ENCODE measurements around the gene C14orf132. TPM values are rescaled to one million over a fixed set of nuclear protein-coding genes. Genes with fewer than 3 reads are reported as not detected.

C14orf132 gene
- total RNA-seq, 2 donors from 2014 or later, result 2.1 to 3.4 TPM

GRCh38 chr14:96027431-96028355, 11.5 kb upstream of the C14orf132 start:
- H3K4me1 Mint-ChIP-seq (ENCODE audit: low read depth), result peaks cover 5% of the 10 kb centered on the region
- ATAC-seq (replicated peaks in 1 of 2), result no peak
- no peak overlapping the region for H3K4me3 Mint-ChIP-seq

GRCh38 chr14:96029089-96029645, 10.0 kb upstream of the C14orf132 start:
- Mint-ChIP-seq H3K36me3 (ENCODE audit: insufficient read depth in 2 of 2) (no peaks in the 10 kb centered on the region), H3K4me1 (ENCODE audit: low read depth) (peaks cover 5% of the 10 kb centered on the region), H3K9me3 (no peaks in the 10 kb centered on the region), H3K27me3 (ENCODE audit: low read depth) (no peaks in the 10 kb centered on the region), H3K4me3 (no peak overlapping the region), H3K27ac (no peak overlapping the region)
- DNase-seq (no peak), ATAC-seq (replicated peaks in 1 of 2) (no peak)

More at GRCh38 chr14:96027431-96028355, 11.5 kb upstream of the C14orf132 start:
- no peak overlapping the region for H3K27ac Mint-ChIP-seq
- no peaks in the 10 kb centered on the region for H3K36me3 Mint-ChIP-seq (ENCODE audit: insufficient read depth in 2 of 2)
- H3K27me3 Mint-ChIP-seq (ENCODE audit: low read depth), result no peaks in the 10 kb centered on the region
- H3K9me3 Mint-ChIP-seq, result no peaks in the 10 kb centered on the region
- no peak for DNase-seq

GRCh38 chr14:96030108-96030760, 8.9 kb upstream of the C14orf132 start:
- Mint-ChIP-seq H3K27ac (no peak overlapping the region), H3K27me3 (ENCODE audit: low read depth) (no peaks in the 10 kb centered on the region), H3K4me1 (ENCODE audit: low read depth) (peaks cover 5% of the 10 kb centered on the region), H3K9me3 (no peaks in the 10 kb centered on the region), H3K4me3 (no peak overlapping the region), H3K36me3 (ENCODE audit: insufficient read depth in 2 of 2) (no peaks in the 10 kb centered on the region)
- DNase-seq (no peak), ATAC-seq (replicated peaks in 1 of 2) (no peak)

DNA sequence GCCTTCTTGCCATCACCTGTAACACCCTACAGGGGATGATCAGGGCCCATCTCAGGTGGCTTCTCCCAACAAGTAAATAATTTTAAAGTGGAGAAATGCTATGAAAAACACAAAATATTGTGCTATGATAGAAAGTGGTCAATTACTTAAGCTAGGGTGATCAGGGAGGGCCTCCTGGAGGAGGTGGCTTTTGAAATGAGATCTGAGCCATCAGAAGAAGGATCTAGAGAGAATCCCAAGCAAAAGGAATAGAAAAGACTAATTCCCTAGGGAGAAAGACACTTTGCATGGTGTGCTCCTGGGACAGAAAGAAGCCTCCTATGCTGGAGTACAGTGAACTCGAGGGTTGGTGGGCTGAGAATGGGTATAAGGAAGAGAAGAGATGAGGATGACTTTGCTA, 7.5 kb upstream of the C14orf132 start:
- H3K4me1 Mint-ChIP-seq (ENCODE audit: low read depth), result peaks cover 5% of the 10 kb centered on the region
- DNase-seq (no peak), ATAC-seq (replicated peaks in 1 of 2) (no peak)
- no peaks in the 10 kb centered on the region for H3K36me3 Mint-ChIP-seq (ENCODE audit: insufficient read depth in 2 of 2)
- no peak overlapping the region for H3K4me3 Mint-ChIP-seq
- H3K9me3 Mint-ChIP-seq, result no peaks in the 10 kb centered on the region
- no peak overlapping the region for H3K27ac Mint-ChIP-seq
- no peaks in the 10 kb centered on the region for H3K27me3 Mint-ChIP-seq (ENCODE audit: low read depth)

DNA sequence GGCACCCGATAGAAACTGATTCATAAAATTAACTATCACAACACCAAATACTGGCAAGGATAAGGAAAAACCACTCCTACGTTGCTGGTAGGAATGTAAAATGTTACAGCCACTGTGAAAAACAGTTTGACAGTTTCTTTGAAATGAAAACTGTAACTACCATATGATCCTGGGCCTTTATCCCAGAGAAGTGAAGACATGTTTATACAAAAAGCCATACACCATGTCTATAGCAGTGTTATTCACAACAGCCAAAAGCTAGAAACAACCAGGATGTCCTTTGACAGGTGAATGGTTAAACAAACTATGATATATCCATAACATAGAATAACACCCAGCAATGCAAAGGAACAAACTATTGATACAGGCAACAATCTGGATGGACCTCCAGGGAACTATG, 3.7 kb upstream of the C14orf132 start:
- peaks cover 21% of the 10 kb centered on the region for H3K27me3 Mint-ChIP-seq (ENCODE audit: low read depth)
- H3K4me3 Mint-ChIP-seq, result no peak overlapping the region
- no peak overlapping the region for H3K27ac Mint-ChIP-seq
- H3K4me1 Mint-ChIP-seq (ENCODE audit: low read depth), result peaks cover 18% of the 10 kb centered on the region
- H3K9me3 Mint-ChIP-seq, result no peaks in the 10 kb centered on the region
- no peaks in the 10 kb centered on the region for H3K36me3 Mint-ChIP-seq (ENCODE audit: insufficient read depth in 2 of 2)
- DNase-seq (no peak), ATAC-seq (replicated peaks in 1 of 2) (no peak)

GRCh38 chr14:96037891-96038557, 1.1 kb upstream of the C14orf132 start:
- H3K27me3 Mint-ChIP-seq (ENCODE audit: low read depth), result peaks cover 44% of the 10 kb centered on the region
- no peak for DNase-seq
- H3K4me3 Mint-ChIP-seq, result peak overlapping the region; percentile 79 to 84
- H3K36me3 Mint-ChIP-seq (ENCODE audit: insufficient read depth in 2 of 2), result no peaks in the 10 kb centered on the region
- peaks cover 29% of the 10 kb centered on the region for H3K4me1 Mint-ChIP-seq (ENCODE audit: low read depth)
- peak in 1 of 2 donors; percentile 9 for ATAC-seq (replicated peaks in 1 of 2)
- no peaks in the 10 kb centered on the region for H3K9me3 Mint-ChIP-seq
- H3K27ac Mint-ChIP-seq, result no peak overlapping the region

DNA sequence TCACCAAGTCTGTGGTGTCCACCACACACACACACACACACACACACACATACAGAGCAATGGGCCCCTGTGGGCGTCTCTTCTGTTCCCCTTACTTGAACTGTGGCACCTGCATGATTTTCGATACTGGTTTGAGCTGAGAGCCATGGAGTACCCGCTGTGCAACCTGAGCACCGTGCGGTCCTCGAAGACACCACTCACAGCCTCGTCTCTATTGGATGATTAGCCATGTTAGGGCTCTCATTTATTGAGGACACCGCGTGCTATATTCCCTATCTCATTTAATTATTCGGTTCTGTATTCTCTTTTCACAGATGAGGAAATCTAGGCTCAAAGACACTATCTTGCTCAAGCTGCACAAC, 623 bp upstream of the C14orf132 start:
- peaks cover 44% of the 10 kb centered on the region for H3K27me3 Mint-ChIP-seq (ENCODE audit: low read depth)

DNA sequence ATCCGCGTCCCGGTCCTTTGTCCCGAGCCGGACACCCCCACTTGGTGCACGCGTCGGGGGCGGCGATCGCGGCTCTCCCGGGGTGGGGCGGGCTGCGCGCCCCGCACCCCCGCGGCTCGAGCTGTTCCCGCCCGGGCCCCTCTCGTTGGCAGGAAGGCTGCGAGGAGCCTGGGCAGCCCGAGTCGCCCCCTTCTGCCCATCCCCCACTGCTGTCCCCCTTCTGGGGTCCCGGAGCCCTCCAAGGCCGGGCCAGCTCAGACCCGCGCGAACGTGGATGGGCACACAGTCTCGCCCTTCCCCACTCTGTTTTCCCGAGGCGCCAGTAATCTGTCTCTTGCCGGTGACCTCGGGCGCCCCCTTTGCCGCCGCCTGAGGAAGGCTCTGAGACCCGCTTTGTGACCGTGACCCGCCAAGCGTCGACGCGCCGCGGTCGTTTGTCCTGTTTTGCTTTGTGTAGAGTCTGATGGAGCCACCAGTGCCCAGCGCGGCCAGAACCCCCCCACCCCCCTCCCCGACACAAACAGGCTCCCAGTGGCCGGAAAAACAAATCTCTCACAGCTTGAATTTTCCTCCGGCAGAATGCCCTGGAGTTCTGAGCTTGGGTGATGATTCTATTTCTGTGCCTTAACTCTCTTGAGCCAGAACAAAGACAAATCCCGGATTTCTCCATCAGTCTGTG, 610 bp downstream of the C14orf132 start:
- DNase-seq (peak; percentile 21 to 38), ATAC-seq (replicated peaks in 1 of 2) (peak; percentile 38 to 52)
- peaks cover 44% of the 10 kb centered on the region for H3K27me3 Mint-ChIP-seq (ENCODE audit: low read depth)

More for the DNA sequence above, 623 bp upstream of the C14orf132 start:
- ATAC-seq (replicated peaks in 1 of 2) (peak in 1 of 2 donors; percentile 21), DNase-seq (peak in 1 of 2 donors; percentile 2)
- Mint-ChIP-seq H3K9me3 (no peaks in the 10 kb centered on the region), H3K4me1 (ENCODE audit: low read depth) (peaks cover 29% of the 10 kb centered on the region), H3K27ac (no peak overlapping the region), H3K36me3 (ENCODE audit: insufficient read depth in 2 of 2) (no peaks in the 10 kb centered on the region), H3K4me3 (peak overlapping the region; percentile 79 to 84)

GRCh38 chr14:96040828-96041371, 1.7 kb downstream of the C14orf132 start:
- H3K9me3 Mint-ChIP-seq, result no peaks in the 10 kb centered on the region
- peaks cover 29% of the 10 kb centered on the region for H3K4me1 Mint-ChIP-seq (ENCODE audit: low read depth)
- no peak overlapping the region for H3K27ac Mint-ChIP-seq
- H3K36me3 Mint-ChIP-seq (ENCODE audit: insufficient read depth in 2 of 2), result no peaks in the 10 kb centered on the region
- no peak for DNase-seq
- peaks cover 44% of the 10 kb centered on the region for H3K27me3 Mint-ChIP-seq (ENCODE audit: low read depth)
- ATAC-seq (replicated peaks in 1 of 2), result no peak
- peak overlapping the region; percentile 88 to 89 for H3K4me3 Mint-ChIP-seq

More for the DNA sequence above, 610 bp downstream of the C14orf132 start:
- H3K4me1 Mint-ChIP-seq (ENCODE audit: low read depth), result peaks cover 29% of the 10 kb centered on the region
- H3K36me3 Mint-ChIP-seq (ENCODE audit: insufficient read depth in 2 of 2), result no peaks in the 10 kb centered on the region
- H3K9me3 Mint-ChIP-seq, result no peaks in the 10 kb centered on the region
- H3K27ac Mint-ChIP-seq, result no peak overlapping the region
- peak overlapping the region; percentile 88 to 89 for H3K4me3 Mint-ChIP-seq

- H3K4me1 Mint-ChIP-seq (ENCODE audit: low read depth), result peaks cover 29% of the 10 kb centered on the region
- H3K27me3 Mint-ChIP-seq (ENCODE audit: low read depth), result peaks cover 38% of the 10 kb centered on the region
- no peak overlapping the region for H3K4me3 Mint-ChIP-seq
- ATAC-seq (replicated peaks in 1 of 2) (no peak), DNase-seq (no peak)
- H3K9me3 Mint-ChIP-seq, result no peaks in the 10 kb centered on the region
- no peaks in the 10 kb centered on the region for H3K36me3 Mint-ChIP-seq (ENCODE audit: insufficient read depth in 2 of 2)
- H3K27ac Mint-ChIP-seq, result no peak overlapping the region
Measured at GRCh38 chr14:96042248-96042930, 3.2 kb downstream of the C14orf132 start.

- Mint-ChIP-seq H3K4me3 (no peak overlapping the region), H3K9me3 (no peaks in the 10 kb centered on the region), H3K36me3 (ENCODE audit: insufficient read depth in 2 of 2) (no peaks in the 10 kb centered on the region), H3K27me3 (ENCODE audit: low read depth) (peaks cover 13% of the 10 kb centered on the region), H3K27ac (no peak overlapping the region), H3K4me1 (ENCODE audit: low read depth) (peaks cover 3% of the 10 kb centered on the region)
- ATAC-seq (replicated peaks in 1 of 2), result no peak
- no peak for DNase-seq
Measured at GRCh38 chr14:96046630-96047029, 7.5 kb downstream of the C14orf132 start.

DNA sequence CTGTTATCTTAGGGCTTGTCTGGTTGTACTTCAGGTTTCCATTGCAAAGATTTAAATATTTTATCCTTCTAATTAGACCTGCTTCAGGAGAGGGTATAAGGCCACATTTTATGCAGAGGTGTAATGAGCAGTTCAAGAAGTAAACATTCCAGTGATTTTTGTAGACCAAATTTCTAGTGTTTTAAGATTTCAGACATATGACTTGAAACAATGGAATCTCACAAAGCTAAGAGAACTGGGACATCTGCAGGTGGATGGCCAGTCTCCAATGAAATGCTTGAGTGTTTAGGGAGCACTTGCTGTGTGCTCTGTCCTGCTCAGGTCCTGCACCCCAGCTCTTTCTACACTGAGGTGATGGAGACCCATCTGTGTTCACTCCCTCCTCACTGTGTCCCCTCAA, 7.9 kb downstream of the C14orf132 start:
- no peaks in the 10 kb centered on the region for H3K4me1 Mint-ChIP-seq (ENCODE audit: low read depth)
- H3K27me3 Mint-ChIP-seq (ENCODE audit: low read depth), result peaks cover 9% of the 10 kb centered on the region
- no peak overlapping the region for H3K27ac Mint-ChIP-seq
- no peak overlapping the region for H3K4me3 Mint-ChIP-seq
- DNase-seq, result no peak
- no peak for ATAC-seq (replicated peaks in 1 of 2)
- H3K36me3 Mint-ChIP-seq (ENCODE audit: insufficient read depth in 2 of 2), result no peaks in the 10 kb centered on the region
- H3K9me3 Mint-ChIP-seq, result no peaks in the 10 kb centered on the region
